Measurements from ENCODE around the gene CTIF. TPM values are rescaled to one million over a fixed set of nuclear protein-coding genes. Genes with fewer than 3 reads are reported as not detected.

CTIF gene
- total RNA-seq, 1 experiment from 2014 or later, result 5.8 TPM

DNA sequence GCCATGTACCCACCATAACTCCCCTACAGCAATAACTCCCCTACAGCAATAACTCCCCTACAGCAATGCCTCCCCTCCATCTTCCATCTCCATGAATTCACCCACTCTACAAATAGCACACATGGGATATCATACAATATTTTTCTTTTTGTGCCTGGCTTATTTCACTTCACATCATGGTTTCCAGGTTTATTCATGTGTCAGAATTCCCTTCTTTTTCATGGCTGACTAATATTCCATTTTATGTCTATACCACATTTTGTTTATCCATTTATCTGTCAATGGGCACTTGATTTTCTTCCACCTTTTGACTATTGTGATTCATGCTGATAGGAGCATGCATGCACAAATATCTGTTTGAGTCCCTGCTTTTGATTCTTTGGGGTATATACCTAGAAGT, 233.6 kb downstream of the CTIF start:
- Histone ChIP-seq H3K9me2 (replicated peaks; ENCODE audit: low read length) (no peaks in the 10 kb centered on the region), H3K36me3 (ENCODE audit: low read depth, low read length) (no peaks in the 10 kb centered on the region), H3K4me1 (ENCODE audit: insufficient read depth, low read length) (no peaks in the 10 kb centered on the region), H4K20me1 (ENCODE audit: low read length) (no peaks in the 10 kb centered on the region), H3F3A (ENCODE audit: low read length, unreplicated experiment) (no peaks in the 10 kb centered on the region), H3K9me3 (ENCODE audit: low read length) (no peaks in the 10 kb centered on the region), H3K27ac (ENCODE audit: low read length) (no peak overlapping the region), H3K79me2 (ENCODE audit: low read length) (no peaks in the 10 kb centered on the region), H2AFZ (ENCODE audit: low read length) (no peak overlapping the region), H3K27me3 (ENCODE audit: low read length) (no peaks in the 10 kb centered on the region), H3K9ac (ENCODE audit: low read length) (no peak overlapping the region), H3K4me2 (ENCODE audit: low read length) (no peak overlapping the region), H3K4me3 (ENCODE audit: low read length) (no peak overlapping the region)
- no peak for DNase-seq
- CTCF ChIA-PET, result no interaction called here
- no peak for ATAC-seq
- intact Hi-C loops (cut with micrococcal nuclease), result no loop called here
- POLR2A ChIA-PET (ENCODE audit: unreplicated experiment), result no interaction called here
- BruUV-seq (replicated peaks), result no TSS peak
- TF ChIP-seq EZH2 (IDR thresholded peaks at IDR 0.05; ENCODE audit: low read length, unreplicated experiment), result no peak
- no peak for TF ChIP-seq EZH2phosphoT487 (IDR thresholded peaks at IDR 0.05; ENCODE audit: borderline replicate concordance, low read length)
- TF ChIP-seq CTCF (conservative IDR thresholded peaks at IDR 0.05; ENCODE audit: low read depth, low read length), result no peak

- intact Hi-C loops (cut with micrococcal nuclease), result no loop called here
- CTCF ChIA-PET, result no interaction called here
Measured at GRCh38 chr18:48773821-48774220, 235.0 kb downstream of the CTIF start.

More at GRCh38 chr18:48773821-48774220, 235.0 kb downstream of the CTIF start:
- no peaks in the 10 kb centered on the region for H4K20me1 ChIP-seq (ENCODE audit: low read length)
- POLR2A ChIA-PET (ENCODE audit: unreplicated experiment), result no interaction called here
- no peak overlapping the region for H2AFZ ChIP-seq (ENCODE audit: low read length)
- BruUV-seq (replicated peaks), result no TSS peak
- no peaks in the 10 kb centered on the region for H3K9me3 ChIP-seq (ENCODE audit: low read length)
- no peaks in the 10 kb centered on the region for H3K4me1 ChIP-seq (ENCODE audit: insufficient read depth, low read length)
- no peak overlapping the region for H3K4me3 ChIP-seq (ENCODE audit: low read length)
- no peaks in the 10 kb centered on the region for H3K27me3 ChIP-seq (ENCODE audit: low read length)
- H3K9ac ChIP-seq (ENCODE audit: low read length), result no peak overlapping the region
- ATAC-seq, result no peak
- H3K4me2 ChIP-seq (ENCODE audit: low read length), result no peak overlapping the region
- H3K27ac ChIP-seq (ENCODE audit: low read length), result no peak overlapping the region
- H3K9me2 ChIP-seq (replicated peaks; ENCODE audit: low read length), result no peaks in the 10 kb centered on the region
- H3K79me2 ChIP-seq (ENCODE audit: low read length), result no peaks in the 10 kb centered on the region
- H3K36me3 ChIP-seq (ENCODE audit: low read depth, low read length), result no peaks in the 10 kb centered on the region
- no peak for DNase-seq
- TF ChIP-seq CTCF (conservative IDR thresholded peaks at IDR 0.05; ENCODE audit: low read depth, low read length) (no peak), EZH2 (IDR thresholded peaks at IDR 0.05; ENCODE audit: low read length, unreplicated experiment) (no peak), EZH2phosphoT487 (IDR thresholded peaks at IDR 0.05; ENCODE audit: borderline replicate concordance, low read length) (no peak)
- H3F3A ChIP-seq (ENCODE audit: low read length, unreplicated experiment), result no peaks in the 10 kb centered on the region
